ENCODE measurements around the gene TFRC. TPM values are rescaled to one million over a fixed set of nuclear protein-coding genes. Genes with fewer than 3 reads are reported as not detected.
"Not testable (repeated sequence)": the region's sequence is repeated elsewhere in the genome, so short reads cannot be mapped to it uniquely, and the experiment has no call there.

The TFRC gene
- total RNA-seq, 1 donor from 2014 or later = 268 TPM

DNA sequence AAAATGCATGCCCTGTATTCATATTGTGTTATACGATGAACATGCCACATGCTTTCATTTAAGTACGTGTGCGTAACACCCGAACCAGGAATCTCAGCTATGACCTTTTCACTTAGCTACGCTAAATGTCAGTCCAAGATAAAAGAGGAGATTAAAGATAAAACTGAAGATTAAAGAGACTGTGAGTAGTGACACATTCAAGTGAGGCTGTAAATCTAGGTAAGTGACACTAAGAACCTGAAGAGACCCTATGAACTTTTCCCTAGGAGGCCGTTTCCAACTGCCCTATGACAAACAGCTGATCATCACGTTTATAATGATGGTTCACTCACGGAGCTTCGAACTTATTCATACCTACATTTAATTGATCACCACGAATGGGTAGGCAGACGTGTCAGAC, 32.2 kb downstream of the TFRC start:
- DNase-seq (ENCODE audit: low read depth, low spot score) = no peak

DNA sequence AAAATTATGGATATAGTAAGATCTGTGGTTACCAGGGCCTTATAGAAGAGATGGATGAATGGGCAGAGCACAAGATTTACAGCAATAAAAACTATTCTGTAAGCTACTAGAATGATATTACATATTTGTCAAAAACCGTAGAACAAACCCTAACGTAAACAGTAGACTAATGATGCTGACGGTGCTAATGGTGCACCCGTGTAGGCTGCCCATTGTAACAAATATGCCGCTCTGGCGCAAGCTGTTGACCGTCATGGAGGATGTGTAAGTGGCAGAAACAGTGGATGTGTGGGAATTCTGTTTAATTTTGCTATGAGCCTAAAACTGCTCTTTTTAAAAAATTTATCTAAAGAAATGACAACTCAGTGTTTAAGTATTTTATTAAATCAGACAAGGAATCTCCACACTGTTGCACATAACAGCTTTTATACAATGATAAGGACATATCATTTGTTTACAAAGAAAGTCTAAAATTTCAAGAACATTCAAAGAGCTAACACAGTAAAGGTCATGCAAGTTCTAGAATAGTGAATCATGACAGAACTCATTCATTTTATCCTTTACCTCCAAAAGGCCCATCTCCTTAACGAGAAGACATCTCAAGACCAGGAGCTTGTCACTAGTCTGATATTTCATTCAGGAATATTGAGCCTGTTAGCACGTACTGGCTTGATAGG, 32.8 kb downstream of the TFRC start:
- no peak for DNase-seq (ENCODE audit: low read depth, low spot score)

DNA sequence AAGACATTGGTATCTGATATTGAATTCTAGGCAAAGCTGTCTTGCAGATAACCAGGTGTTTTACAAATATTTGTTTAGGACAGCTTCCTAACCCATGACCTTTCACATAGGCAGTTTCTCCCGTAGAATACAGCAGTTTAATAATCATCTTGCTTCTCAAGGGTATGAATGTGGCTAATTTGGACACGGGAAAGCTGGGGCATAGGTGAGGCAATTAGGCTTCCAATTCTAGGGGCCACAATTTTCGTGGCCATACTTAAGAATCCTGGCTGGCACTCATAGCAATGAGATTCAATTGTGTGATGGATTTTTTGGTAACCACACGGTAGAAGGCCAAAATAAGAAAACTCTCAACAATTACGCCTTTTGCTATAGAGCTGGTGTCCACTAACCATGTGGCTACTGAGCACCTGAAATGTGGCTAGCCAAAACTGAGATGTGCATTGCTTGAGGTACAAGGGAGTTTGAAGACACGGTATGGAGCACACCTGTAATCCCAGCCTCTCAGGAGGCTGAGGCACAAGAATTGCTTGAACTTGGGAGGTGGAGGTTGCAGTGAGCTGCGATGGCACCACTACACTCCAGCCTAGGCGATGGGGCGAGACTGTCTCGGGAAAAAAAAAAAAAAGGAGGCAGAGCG, 34.4 kb downstream of the TFRC start:
- no peak for DNase-seq (ENCODE audit: low read depth, low spot score)

DNA sequence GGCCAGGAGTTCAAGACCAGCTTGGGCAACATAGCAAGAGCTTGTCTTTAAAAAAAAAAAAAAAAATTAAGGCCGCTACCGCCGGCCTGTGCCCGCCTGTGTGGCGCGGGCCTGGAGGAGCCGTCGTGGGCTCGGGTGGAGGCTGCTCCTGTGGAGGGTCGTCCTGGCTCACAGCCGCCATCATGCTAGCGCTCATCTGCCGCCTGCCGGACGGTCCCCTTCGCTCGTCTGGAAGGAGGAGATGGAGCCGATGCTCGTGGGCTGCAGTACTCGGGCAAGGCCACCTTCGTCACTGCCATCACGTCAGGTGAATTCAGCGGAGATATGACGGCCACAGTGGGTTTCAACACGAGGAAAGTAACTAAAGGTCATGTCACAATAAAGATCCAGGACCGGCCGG, 37.4 kb downstream of the TFRC start:
- DNase-seq (ENCODE audit: low read depth, low spot score) = no peak

DNA sequence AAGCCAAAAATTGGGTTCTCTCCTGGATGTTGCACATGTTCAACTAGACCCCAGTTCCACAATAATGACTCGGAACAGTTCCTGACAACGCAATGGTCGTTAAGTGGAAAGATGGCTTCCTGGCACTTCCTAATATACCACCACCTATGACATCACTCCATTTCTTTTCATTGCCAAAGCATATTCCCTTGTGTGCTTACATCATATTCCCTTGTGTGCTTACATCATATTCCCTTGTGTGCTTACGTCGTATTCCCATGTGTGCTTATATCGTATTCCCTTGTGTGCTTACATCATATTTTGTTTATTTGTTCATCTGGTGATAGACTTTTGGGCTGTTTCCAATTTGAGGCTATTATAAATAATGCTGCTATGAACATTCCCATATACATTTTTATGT, 39.2 kb downstream of the TFRC start:
- no peak for DNase-seq (ENCODE audit: low read depth, low spot score)

DNA sequence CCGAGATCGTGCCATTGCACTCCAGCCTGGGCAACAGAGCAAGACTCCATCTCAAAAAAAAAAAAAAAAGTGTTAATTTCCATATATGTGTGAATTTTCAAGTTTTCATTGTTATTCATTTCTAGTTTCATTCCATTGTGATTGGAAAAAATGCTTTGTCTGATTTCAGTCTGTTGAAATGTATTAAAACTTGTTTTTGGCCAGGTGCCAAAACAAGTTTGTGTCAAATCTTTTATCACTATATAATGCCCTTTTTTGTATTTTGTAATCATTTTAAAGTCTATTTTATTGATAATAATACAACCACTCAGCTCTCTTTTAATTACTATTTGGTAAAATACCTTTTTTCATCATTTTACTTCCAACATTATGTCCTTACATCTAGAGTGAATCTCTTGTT, 42.5 kb downstream of the TFRC start:
- DNase-seq (ENCODE audit: low read depth, low spot score) = no peak

DNA sequence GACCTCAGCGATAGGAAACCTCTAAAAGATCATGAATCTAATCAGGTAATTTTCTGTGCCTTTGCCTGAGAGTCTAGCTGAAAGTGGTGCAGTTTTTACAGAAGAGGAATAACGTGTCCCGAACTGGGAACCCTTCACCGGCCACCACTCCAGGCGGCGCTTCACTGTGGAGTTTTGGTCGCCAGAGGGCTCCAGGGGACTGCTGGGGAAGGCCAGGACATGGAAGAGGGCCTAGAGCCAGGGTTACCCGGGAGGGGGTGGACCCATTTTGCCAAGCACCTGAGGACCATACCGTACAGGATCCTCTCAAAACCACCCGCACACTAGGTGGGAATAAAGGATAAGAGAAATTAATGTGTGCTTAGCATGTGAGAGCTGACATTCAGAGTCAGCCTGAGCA, 55.8 kb downstream of the TFRC start:
- not testable (repeated sequence) for DNase-seq (ENCODE audit: low read depth, low spot score)

DNA sequence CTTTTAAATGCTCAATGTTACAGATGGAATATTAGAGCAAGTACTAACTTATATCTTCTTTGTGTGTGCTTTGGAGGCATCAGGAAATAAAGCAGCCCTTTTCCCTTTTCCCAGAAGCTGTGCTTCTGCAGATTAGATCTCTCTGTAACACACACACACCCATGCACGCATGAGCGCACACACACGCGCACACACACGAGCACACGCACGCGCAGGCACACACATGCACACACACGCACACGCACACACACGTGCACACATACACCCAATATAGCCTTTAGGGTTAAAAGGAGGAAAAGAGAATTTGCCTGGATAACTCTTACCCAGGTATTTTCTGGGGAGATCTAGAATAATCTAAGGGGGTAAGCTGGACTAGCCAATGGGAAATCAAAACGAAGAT, 56.9 kb downstream of the TFRC start:
- no peak for DNase-seq (ENCODE audit: low read depth, low spot score)

DNA sequence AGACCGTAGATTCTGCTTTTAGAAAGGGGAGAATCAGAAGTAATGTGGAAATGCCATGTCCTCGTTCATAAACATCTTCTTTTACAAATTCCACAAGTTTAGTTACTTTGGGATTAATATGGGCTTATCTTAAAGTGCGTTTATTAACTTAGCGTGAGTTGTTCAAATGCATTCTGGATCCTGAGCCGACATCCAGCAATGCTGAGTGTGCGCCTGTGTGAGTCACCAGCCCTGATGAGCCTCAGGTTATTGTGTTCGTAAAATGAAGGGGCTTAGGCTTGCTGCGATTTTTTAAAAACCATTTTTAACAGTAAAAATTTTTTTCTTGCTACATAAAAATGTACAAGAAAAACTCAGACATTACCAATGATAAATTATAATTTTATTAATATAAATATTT, 57.9 kb downstream of the TFRC start:
- no peak for DNase-seq (ENCODE audit: low read depth, low spot score)

DNA sequence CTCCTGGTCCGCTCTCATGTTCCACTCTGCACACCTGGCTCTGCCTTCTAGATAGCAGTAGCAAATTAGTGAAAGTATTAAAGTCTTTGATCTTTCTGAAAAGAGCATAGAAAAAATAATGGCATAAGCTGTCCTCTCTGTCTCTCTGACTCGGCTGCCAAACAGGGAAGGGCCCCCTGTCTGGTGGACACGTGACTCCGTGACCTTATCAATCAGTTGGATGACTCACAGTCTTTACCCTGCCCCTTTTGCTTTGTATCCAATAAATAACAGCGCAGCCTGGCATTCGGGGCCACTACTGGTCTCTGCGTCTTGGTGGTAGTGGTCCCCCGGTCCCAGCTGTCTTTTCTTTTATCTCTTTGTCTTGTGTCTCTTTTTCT, 59.4 kb downstream of the TFRC start:
- not testable (repeated sequence) for DNase-seq (ENCODE audit: low read depth, low spot score)

DNA sequence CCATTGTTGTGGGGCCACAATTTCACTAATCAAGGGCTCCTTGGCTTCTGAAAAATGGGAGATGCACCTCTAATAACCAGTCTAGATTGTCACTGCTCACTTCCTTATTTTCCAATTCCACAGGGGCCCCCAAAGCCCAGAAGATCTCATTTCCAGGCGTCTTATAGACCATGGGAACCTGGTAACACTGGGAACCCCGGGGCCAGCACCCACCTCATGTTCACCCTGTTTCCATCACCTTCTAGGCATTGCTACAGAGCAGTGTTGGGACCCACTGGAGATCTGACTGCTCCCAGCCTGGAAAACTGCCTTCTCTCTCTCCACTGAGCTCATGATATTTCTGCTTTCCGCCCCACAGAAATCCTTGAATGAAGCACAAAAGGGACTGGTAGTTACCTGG, 61.5 kb downstream of the TFRC start:
- no peak for DNase-seq (ENCODE audit: low read depth, low spot score)

DNA sequence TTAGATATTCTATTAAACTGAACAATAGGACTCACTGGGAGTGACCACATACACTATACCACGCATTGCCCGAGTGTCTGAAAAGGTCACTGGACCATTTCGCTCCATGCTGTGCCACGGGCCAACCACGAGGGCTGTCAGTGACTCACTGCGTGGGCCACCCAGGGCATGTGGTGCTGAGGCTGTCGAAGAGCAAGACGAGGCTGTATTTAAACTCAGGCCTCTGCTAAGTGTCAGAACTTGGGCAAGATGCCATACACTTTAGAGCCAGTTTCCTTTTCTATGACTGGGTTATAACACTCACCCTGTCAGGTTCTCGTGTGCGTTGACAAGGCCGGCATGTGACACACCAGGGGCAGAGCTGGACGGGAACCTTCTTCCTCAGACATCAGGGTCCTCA, 62.3 kb downstream of the TFRC start:
- not testable (repeated sequence) for DNase-seq (ENCODE audit: low read depth, low spot score)

DNA sequence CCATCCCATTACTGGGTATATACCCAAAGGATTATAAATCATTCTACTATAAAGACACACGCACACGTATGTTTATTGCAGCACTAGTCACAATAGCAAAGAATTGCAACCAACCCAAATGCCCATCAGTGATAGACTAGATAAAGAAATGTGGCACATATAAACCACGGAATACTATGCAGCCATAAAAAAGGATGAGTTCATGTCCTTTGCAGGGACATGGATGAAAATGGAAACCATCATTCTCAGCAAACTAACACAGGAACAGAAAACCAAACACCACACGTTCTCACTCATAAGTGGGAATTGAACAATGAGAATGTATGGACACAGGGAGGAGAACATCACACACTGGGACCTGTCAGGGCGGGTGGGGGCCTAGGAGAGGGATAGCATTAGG, 63.7 kb downstream of the TFRC start:
- DNase-seq (ENCODE audit: low read depth, low spot score) = not testable (repeated sequence)

DNA sequence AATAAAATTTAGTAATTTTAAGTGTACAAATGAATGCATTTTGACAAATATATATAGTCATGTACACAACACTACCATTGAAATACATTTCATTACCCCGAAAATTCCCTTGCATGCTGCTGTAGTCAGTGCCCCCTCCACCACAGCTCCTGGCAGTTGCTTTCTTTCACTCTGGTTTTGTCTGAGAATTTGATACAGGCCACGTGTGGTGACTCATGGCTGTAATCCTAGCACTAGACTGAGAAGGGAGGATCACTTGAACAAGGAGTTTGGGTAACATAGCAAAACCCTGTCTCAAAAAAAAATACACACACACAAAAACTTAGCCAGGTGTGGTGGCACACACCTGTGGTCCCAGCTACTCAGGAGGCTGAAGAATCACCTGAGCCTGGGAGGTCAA, 65.4 kb downstream of the TFRC start:
- DNase-seq (ENCODE audit: low read depth, low spot score) = no peak

DNA sequence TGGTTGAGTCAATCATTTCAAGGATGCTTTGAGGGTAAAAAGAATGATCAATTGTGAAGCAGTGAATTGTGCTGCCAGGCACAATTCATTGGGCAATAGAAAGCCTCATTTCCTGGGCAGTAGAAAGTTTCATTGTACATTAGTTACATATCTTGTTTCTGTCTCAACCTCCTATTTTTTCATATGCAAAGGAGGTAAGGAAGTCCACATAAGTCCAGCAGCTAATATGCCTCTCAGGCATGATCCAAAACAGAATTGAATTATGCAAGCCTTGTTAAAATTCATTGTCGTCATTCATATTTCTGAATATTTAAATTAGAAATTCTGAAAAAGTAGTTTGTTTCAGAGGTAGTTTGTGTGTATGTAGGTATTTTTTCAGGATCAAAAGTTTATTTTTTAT, 65.8 kb downstream of the TFRC start:
- DNase-seq (ENCODE audit: low read depth, low spot score) = no peak

DNA sequence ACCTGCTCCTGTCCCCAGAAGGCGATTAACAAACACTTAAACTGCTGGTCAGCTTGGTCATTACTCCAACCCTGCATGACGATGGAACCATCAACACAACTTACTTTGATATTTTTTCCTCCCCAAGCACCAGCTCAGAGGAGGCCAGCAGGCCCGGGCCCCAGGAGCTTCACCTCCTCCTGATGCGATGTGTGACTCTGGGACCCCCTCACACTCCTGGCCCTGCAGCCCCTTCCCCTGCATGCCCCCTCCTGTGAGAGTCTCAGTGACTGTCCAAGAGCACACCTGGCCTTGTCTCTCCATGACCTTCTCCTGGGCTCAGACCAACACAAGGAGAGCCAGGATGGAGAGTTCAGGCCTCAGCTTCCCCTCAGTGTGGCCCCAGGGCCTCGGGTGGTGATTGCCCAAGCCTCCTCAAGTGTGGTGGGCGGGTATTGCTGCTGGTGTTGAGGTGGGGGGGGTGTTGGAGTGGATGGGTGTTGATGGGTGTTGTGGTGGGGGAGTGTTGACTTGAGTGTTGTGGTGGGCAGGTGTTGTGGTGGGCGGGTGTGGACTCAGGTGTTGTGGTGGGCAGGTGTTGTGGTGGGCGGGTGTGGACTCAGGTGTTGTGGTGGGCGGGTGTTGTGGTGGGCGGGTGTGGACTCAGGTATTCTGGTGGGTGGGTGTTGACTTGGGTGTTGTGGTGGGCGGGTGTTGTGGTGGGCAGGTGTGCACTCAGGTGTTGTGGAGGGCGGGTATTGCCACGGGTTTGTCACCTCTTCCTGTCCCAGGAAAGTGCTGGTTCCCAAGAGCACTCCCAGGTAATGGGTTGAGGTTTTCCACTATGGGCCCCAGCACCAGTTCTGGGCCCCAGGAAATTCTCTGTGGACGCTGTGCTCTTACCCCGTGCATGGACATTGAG, 68.1 kb downstream of the TFRC start:
- DNase-seq (ENCODE audit: low read depth, low spot score) = no peak

DNA sequence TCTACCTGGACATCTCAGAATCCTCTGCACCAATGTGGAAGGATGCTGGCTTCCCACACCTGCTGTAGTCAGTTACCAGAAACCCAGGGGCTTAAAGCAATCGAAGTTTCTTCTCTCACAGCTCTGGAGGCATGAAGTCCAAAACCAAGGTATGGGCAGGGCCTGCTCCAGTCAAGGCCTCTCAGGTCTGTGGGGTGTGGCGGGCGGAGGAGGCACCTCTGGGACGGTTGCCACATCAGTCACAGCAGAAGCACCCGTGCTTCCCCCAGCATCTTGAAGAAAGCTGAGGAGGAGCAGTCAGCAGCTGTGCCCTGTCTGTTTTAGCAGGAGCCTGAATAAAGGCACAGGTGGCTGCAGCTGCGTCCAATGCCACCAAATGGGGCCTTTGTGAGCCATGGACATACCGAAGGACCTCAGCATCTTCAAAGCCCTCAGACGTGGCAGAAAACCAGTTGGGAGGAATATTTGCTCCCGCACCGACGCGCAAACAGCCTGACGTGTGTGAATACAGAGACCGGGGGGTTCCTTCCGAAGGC, 68.9 kb downstream of the TFRC start:
- DNase-seq (ENCODE audit: low read depth, low spot score) = no peak

DNA sequence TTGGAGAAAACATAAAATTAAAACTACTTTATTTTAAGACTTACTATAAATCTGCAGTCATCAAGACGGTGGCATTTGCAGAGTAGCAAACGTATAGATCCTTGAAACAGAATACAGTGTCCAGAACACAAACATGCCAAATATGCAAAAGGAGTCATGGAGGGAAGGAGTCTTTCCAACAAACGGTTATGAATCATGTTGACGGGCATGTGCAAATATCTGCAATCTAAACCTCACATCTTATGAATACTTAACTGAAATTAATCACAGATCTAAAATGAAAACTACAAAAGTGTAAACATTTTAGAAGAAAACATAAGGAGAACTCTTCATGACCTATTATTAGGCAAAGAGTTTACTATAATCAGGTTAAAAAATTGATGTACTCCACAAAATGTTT, 69.4 kb downstream of the TFRC start:
- no peak for DNase-seq (ENCODE audit: low read depth, low spot score)

DNA sequence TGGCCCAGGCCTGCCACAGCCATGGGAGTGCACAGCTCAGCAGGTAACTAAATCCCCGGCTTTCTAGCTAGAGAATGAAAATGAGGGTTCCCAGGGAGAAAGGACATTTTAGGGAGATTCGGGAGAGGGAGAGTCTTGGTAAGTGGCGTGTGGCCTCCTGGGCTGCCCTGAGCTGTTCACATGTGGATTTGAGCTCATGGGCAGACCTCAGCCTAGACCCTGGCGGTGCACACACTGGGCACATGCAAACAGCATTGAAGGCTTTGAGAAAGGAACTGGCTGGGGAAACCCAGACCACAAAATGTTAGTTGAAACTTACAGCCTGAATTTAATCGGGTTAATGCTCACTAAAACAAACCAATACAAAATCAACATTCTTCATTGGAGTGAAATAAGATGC, 72.4 kb downstream of the TFRC start:
- no peak for DNase-seq (ENCODE audit: low read depth, low spot score)

DNA sequence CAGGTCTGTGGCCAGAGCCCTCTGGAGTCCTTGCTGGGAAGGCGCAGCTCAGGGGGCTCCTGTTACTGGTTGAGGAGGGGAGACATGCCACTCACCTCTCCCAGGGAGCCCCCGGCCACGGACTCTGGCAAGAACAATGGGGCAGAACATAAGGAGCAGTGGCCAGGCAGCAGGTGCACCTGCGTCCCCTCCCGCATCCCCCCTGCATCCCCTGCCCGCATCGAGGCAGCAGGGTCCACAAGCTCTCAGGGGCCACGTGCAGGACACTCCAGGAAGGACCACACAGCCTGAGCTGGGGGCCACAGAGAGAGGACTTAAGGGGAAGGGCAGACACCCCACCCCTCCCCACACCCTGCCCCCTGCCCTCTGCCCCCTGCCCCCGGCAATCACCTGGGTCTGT, 73.0 kb downstream of the TFRC start:
- DNase-seq (ENCODE audit: low read depth, low spot score) = no peak

DNA sequence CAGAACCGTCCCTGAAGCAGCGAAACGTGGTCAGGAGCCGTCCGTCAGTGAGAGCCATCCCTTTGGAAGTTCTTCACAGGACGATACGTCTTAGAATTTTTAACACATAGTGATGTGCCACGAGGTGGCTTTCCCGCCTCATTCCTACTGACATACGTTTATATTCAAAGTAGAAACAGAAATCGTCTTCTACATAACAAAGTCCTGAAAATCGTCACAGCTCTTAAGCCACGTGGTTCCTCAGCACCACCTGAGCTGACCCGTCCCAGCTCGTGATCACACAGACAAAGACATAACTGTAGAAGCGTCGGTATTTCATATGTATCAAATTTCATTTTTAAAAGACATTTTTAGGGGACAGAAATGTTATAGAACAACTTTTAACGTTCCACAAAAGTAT, 73.5 kb downstream of the TFRC start:
- no peak for DNase-seq (ENCODE audit: low read depth, low spot score)

DNA sequence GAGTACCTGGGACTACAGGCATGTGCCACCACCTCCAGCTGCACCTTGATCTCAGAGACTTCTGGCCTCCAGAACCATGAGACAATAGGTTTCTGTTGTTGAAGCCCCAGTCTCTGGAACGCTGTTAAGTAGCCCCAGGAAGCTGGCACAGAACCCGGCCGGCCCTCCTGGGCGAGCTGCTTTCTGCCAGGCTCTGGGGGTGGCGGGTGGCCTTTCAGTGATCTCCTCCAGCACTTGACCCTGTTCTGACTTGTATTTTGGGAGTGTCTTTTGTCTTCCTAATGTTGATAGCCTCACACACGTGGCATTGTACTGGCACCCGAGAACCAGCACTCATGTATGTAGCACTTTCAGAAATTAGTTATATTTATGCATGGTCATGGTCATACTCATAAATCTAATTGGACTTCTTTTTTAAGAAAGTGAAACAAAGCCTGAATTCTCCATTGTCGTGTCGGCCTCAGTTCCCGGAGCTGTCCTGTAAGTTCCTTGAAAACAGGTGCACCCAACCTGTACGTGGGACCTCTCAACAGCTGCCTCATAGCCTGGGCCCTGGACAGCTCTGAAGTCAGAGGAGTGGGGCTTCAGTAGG, 74.0 kb downstream of the TFRC start:
- no peak for DNase-seq (ENCODE audit: low read depth, low spot score)
